Stimulated activated CD4-positive, alpha-beta T cell treated with anti-CD3 and anti-CD28 coated beads, TNF-alpha, amount 100 ng/mL, for 1 hour (primary cell): ENCODE data around the gene SMIM38.

ENCODE experiments used
- DNase-seq, 3 donors: peaks; one replicate each; pipeline ENCODE4 v3.0.0-alpha.2; 2020; ENCODE audit warnings: low read depth in 3 of 3, low spot score in 1 of 3

Gene SMIM38

DNA sequence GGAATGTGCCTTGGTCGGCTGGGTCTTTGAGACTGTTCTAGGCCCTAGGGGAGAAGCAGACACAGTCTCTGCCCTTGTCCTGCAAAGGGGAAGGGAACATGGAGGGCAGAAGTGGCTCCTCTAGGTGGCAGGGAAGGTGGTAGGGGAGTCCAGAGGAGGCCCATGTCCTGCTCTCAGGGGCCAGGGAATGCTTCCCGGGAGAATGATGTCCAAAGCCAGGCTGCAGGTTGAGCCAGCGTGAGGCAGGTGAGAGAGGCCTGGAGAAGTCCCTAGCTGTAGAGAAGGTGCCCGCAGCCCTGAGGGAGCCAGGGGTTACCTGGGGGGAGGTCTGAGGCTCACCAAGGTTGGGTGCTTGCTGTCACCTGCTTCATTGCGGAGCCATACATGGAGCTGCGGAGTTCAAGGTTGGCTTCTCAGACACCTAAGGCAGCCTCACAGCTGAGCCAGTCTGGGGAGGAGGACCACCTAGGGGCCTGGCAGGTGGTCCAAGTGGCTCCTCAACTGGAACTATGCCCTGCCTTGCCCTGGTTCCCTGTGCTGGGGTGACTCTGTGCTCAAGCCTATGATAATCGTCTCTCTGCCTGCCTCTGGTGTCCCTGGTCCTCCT, 46.1 kb downstream of the SMIM38 start:
- no peak for DNase-seq

DNA sequence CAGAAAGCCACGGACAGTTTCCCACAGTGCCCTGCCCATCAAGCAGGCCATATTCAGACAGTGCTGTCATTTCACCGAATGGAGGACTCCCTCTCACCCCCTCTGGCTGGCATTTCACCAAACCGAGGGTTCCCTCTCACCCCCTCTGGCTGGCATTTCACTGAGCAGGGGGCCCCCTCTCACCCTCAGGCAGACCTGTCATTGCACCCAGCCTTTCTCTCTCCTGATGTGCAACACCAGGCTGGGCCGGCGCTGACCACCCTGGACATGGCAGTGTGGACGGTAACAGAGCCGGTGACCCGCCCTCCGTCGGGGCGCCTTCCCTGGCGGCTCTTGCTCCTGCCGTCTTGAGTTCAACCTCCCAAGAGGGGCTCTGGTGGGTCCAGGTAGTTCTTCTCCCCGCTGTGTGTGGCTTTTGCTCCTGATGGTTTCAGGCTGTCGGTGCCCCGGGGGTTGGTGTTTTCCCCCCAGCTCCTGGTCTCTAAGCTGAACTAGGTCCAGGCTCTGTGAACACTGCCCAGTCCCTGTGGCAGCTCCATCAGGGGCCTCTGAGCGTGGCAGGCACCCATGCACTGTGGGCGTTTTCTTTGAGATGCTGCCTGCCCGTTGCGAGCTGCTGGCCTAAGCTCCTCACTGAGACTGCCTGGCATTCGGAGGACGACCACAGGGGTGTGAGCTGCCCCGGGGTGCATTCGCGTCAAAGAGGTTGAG, 46.9 kb downstream of the SMIM38 start:
- no peak for DNase-seq

DNA sequence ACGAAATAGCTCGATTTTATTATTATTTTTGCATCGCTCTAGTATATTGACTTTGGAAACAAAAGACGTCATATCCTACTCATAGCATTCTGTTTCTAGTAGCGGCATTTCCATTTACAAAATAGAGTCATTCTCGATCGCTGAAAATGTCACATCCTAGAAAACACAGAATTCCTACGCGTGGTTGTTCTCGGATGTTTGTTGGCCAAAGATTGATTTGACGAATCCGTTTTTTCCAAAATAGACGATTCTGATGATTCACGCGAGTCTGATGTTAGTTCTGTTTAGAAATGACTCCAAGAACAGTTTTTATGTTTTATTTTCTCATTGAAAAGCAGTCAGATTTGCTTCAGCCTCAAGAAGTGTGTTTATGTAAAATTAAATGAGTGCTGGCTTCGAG, 47.6 kb downstream of the SMIM38 start:
- DNase-seq = no peak

- no peak for DNase-seq
Measured at GRCh38 chr11:69203901-69204245, 48.1 kb downstream of the SMIM38 start.

DNA sequence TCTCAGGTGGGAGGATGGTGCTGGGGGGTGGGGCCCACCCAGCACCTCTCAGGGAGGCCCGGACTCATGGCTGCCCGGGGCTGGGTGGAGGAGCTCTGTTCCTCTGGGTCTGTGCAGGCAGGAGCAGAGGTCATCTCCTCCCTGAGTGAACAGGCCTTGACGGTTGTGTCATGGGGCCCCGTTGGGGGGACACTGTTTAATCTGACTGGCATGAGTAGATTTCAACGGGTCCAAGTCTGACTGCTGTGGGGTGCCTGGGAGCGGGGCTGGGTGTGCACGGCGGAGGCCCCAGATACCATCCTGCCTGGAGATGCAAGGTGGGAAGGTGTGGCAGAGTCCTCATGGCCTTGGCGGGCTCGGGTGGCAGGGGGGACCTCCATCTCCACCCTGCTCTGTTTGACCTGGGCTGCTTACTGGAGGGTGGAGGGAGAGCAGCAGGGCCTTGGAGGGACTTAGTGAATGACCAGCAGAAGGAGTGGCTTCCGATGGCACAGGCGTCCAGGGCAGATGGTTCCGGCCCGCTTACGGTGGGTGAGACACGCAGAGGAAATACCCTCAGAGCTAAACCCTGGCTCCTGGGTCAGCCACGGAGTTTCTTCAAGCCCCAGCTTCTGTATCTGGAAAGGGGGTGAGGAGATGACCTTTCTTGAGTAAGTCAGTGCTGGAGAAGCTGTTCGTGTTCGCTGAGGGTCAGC, 48.7 kb downstream of the SMIM38 start:
- DNase-seq = no peak

DNA sequence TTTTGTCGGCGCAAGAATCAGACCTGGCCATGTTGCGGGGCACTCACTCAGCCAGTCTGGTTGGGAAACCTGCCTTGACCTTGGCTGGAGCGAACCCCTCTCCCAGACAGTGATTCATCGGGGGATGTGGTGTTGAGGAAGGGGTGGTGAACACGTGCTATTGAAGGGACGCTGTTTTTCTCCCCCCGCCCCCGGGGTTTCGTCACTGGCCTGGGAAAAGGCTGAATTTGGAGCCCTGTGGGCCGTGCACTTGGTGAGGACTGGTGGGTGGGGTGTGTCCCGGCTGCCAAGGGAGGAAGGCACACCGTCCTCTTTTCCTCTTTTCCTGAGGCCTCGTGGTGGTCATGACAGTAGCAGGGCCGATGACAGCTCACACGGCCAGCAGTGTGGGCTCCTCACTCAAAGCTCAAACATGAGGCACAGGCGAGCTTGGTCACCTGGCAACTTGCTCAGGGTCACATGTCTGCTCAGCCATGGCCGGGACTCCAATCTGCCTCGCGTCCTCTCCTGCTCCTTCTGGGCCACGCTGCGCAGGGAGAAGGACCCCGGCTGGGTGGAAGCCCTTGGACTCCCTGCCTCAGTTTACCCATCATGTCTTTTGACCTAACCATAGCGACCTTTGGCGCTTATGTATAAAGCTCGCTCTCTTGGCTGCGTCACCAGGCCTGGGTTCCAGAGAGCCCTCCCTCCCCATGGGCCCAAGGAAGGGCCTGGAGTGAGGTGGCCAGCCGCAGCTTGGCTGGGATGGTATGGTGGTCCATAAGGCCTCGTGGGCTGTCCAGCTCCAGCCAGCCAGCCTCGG, 49.4 kb downstream of the SMIM38 start:
- no peak for DNase-seq
